ENCODE data around the gene N4BP3. TPM values are rescaled to one million over a fixed set of nuclear protein-coding genes. Genes with fewer than 3 reads are reported as not detected.
A peak's percentile ranks its signal among the peaks of the same experiment; 100 is the strongest.

The N4BP3 gene
- total RNA-seq, 4 donors from 2014 or later, result 3.9 to 6.4 (median 5.6) TPM

GRCh38 chr5:178149199-178149932 is 36.0 kb downstream of the N4BP3 start:
- TF ChIP-seq CTCF (IDR thresholded peaks at IDR 0.05) (no peak), POLR2A (IDR thresholded peaks at IDR 0.05) (no peak)
- Histone ChIP-seq H3K9me3 (no peaks in the 10 kb centered on the region), H3K27me3 (no peaks in the 10 kb centered on the region), H3K36me3 (peaks cover 42 to 56% of the 10 kb centered on the region in 2 donors), H3K4me1 (peaks cover 8 to 10% of the 10 kb centered on the region in 2 donors), H3K27ac (no peak overlapping the region), H3K4me3 (replicated peaks in 1 of 3) (no peak overlapping the region)
- intact Hi-C loops (cut with DNase I), result loop anchor here (5.0 kb wide), 1 partner anchor 72 kb away; no protein-coding TSS in a partner anchor
- no peak for DNase-seq
- WGBS, 2 donors, result 81 to 88% methylated on average over 7 to 11 of the region's 11 CpGs

- no peak overlapping the region for H3K4me3 ChIP-seq (replicated peaks in 1 of 3)
- intact Hi-C loops (cut with DNase I), result no loop called here
- no peak for TF ChIP-seq CTCF (IDR thresholded peaks at IDR 0.05)
- TF ChIP-seq POLR2A (IDR thresholded peaks at IDR 0.05), result no peak
- no peaks in the 10 kb centered on the region for H3K27me3 ChIP-seq
- 58 to 65% methylated on average over 9 to 10 of the region's 11 CpGs for WGBS, 2 donors
- no peak overlapping the region for H3K27ac ChIP-seq
- peaks cover 8 to 10% of the 10 kb centered on the region in 2 donors for H3K4me1 ChIP-seq
- peak in 1 of 2 donors; percentile 21 for DNase-seq
- H3K9me3 ChIP-seq, result no peaks in the 10 kb centered on the region
- H3K36me3 ChIP-seq, result peaks cover 36 to 44% of the 10 kb centered on the region in 2 donors
Measured at GRCh38 chr5:178150977-178151734, 37.8 kb downstream of the N4BP3 start.

- H3K4me3 ChIP-seq (replicated peaks in 1 of 3), result peak overlapping the region; percentile 53 to 87 (median 84)
- 46% methylated on average over 27 to 29 of the region's 31 CpGs for WGBS, 2 donors
- H3K36me3 ChIP-seq, result peaks cover 21 to 28% of the 10 kb centered on the region in 2 donors
- peaks cover 8 to 10% of the 10 kb centered on the region in 2 donors for H3K4me1 ChIP-seq
- TF ChIP-seq CTCF (IDR thresholded peaks at IDR 0.05), result no peak
- H3K27ac ChIP-seq, result peak overlapping the region in 2 of 3 donors; percentile 1 to 56
- intact Hi-C loops (cut with DNase I), result no loop called here
- DNase-seq, result no peak
- H3K9me3 ChIP-seq, result no peaks in the 10 kb centered on the region
- no peaks in the 10 kb centered on the region for H3K27me3 ChIP-seq
Measured at GRCh38 chr5:178152491-178153444, 39.4 kb downstream of the N4BP3 start.

GRCh38 chr5:178153530-178154340 is 40.4 kb downstream of the N4BP3 start, which contains the start of gene NHP2:
Gene NHP2 (minus strand): TSS chr5:178153885. CDS start chr5:178153817, 68 bp downstream.
- Histone ChIP-seq H3K27ac (peak within 1 kb of the TSS in 2 of 3 donors; percentile 1 to 56), H3K4me1 (peaks cover 8 to 10% of the 10 kb centered on the region in 2 donors), H3K9me3 (no peaks in the 10 kb centered on the region), H3K27me3 (no peaks in the 10 kb centered on the region), H3K4me3 (replicated peaks in 1 of 3) (peak within 1 kb of the TSS; percentile 53 to 87 (median 84)), H3K36me3 (peaks cover 12 to 18% of the 10 kb centered on the region in 2 donors)
- TF ChIP-seq CTCF (IDR thresholded peaks at IDR 0.05), result no peak
- TF ChIP-seq POLR2A (IDR thresholded peaks at IDR 0.05), result peak in 1 of 2 donors; percentile 41
- intact Hi-C loops (cut with DNase I), result no loop called here
- DNase-seq, result peak; percentile 98
- 4 to 5% methylated on average over 46 to 51 of the region's 68 CpGs for WGBS, 2 donors
